Mesenchymal stem cell (in vitro differentiated cells and primary cell): Measurements from ENCODE around the gene SIPA1L3.
A peak's percentile ranks its signal among the peaks of the same experiment; 100 is the strongest.

Source experiments
- DNase-seq: peaks from one replicate; pipeline ENCODE4 v3.0.0-alpha.2; 2013
- H2AFZ ChIP-seq: one replicate; pipeline ENCODE4 v1.6.1; 2013; ENCODE audit warnings: low read depth, mild to moderate bottlenecking, control low read depth, inconsistent platforms, low read length, moderate library complexity
- H2AK5ac ChIP-seq: 2 replicates; pipeline ENCODE4 v1.6.1; 2013; ENCODE audit warnings: low read length, moderate library complexity, mild to moderate bottlenecking, inconsistent platforms; ENCODE audit not compliant: severe bottlenecking
- H2BK120ac ChIP-seq: one replicate; pipeline ENCODE4 v1.6.1; 2013; ENCODE audit warnings: low read depth, mild to moderate bottlenecking, inconsistent platforms, low read length, moderate library complexity
- H2BK12ac ChIP-seq, 2 experiments: one replicate each; pipeline ENCODE4 v1.6.1; 2013; ENCODE audit warnings: inconsistent platforms in 2 of 2, low read length in 2 of 2, mild to moderate bottlenecking in 2 of 2, moderate library complexity in 2 of 2, control low read depth in 1 of 2
- H2BK15ac ChIP-seq: one replicate; pipeline ENCODE4 v1.6.1; 2013; ENCODE audit warnings: mild to moderate bottlenecking, low read depth, inconsistent platforms; ENCODE audit not compliant: poor library complexity, severe bottlenecking
- H2BK5ac ChIP-seq: 2 replicates; pipeline ENCODE4 v1.6.1; 2013; ENCODE audit warnings: low read depth, mild to moderate bottlenecking, low read length, control low read depth, inconsistent platforms; ENCODE audit not compliant: poor library complexity, severe bottlenecking
- H3K14ac ChIP-seq, 2 experiments: one replicate each; pipeline ENCODE4 v1.6.1; 2013; ENCODE audit warnings: inconsistent platforms in 2 of 2, low read length in 2 of 2, control low read depth in 1 of 2, mild to moderate bottlenecking in 1 of 2, moderate library complexity in 1 of 2
- H3K18ac ChIP-seq, 2 experiments: one replicate each; pipeline ENCODE4 v1.6.1; 2013; ENCODE audit warnings: inconsistent platforms in 2 of 2, low read length in 2 of 2, control low read depth in 1 of 2, low read depth in 1 of 2, mild to moderate bottlenecking in 1 of 2
- H3K23ac ChIP-seq, 2 experiments: one replicate each; pipeline ENCODE4 v1.6.1; 2013; ENCODE audit warnings: inconsistent platforms in 2 of 2, low read length in 2 of 2, mild to moderate bottlenecking in 2 of 2, moderate library complexity in 2 of 2, control low read depth in 1 of 2
- H3K27ac ChIP-seq: 2 replicates; pipeline ENCODE4 v1.5.1; 2013; ENCODE audit warnings: mild to moderate bottlenecking, moderate library complexity, low read length, control low read depth, inconsistent platforms; ENCODE audit not compliant: poor library complexity, severe bottlenecking
- H3K27me3 ChIP-seq, 2 experiments: 2 replicates each; pipeline versions ENCODE4 v1.6.1 to v1.7.0; 2013; ENCODE audit warnings: low read length in 2 of 2, mild to moderate bottlenecking in 2 of 2, moderate library complexity in 2 of 2, control low read depth in 1 of 2, inconsistent platforms in 1 of 2; ENCODE audit not compliant: control insufficient read depth in 1 of 2, insufficient read depth in 1 of 2
- H3K36me3 ChIP-seq, 2 experiments: 2 replicates each; pipeline versions ENCODE4 v1.6.1 to v1.7.0; 2013; ENCODE audit warnings: low read length in 2 of 2, control low read depth in 1 of 2, inconsistent platforms in 1 of 2, low read depth in 1 of 2, mild to moderate bottlenecking in 1 of 2; ENCODE audit not compliant: insufficient read depth in 2 of 2, control insufficient read depth in 1 of 2
- H3K4ac ChIP-seq, 2 experiments: one replicate each; pipeline ENCODE4 v1.6.1; 2013; ENCODE audit warnings: inconsistent platforms in 2 of 2, low read length in 2 of 2, mild to moderate bottlenecking in 2 of 2, moderate library complexity in 2 of 2, control low read depth in 1 of 2, low read depth in 1 of 2
- H3K4me1 ChIP-seq: 2 replicates; pipeline ENCODE4 v1.6.1; 2013; ENCODE audit warnings: low read depth, low read length, control low read depth; ENCODE audit not compliant: control insufficient read depth, insufficient read depth
- H3K4me2 ChIP-seq: 2 replicates; pipeline ENCODE4 v1.6.1; 2013; ENCODE audit warnings: low read length, mild to moderate bottlenecking, inconsistent platforms; ENCODE audit not compliant: poor library complexity, severe bottlenecking
- H3K4me3 ChIP-seq, 2 experiments: 2 replicates each; pipeline versions ENCODE4 v1.5.1 to v1.7.0; 2013; ENCODE audit warnings: low read length in 2 of 2, mild to moderate bottlenecking in 2 of 2, control low read depth in 1 of 2, low read depth in 1 of 2; ENCODE audit not compliant: insufficient read depth in 1 of 2
- H3K79me1 ChIP-seq: replicated peaks from 2 replicates; pipeline ENCODE4 v1.6.1; 2013; ENCODE audit warnings: mild to moderate bottlenecking, control low read depth, low read length, inconsistent platforms; ENCODE audit not compliant: poor library complexity, severe bottlenecking
- H3K9ac ChIP-seq: 2 replicates; pipeline ENCODE4 v1.7.0; 2013; ENCODE audit warnings: mild to moderate bottlenecking, low read length, moderate library complexity
- H3K9me3 ChIP-seq: 2 replicates; pipeline ENCODE4 v1.7.0; 2013; ENCODE audit warnings: mild to moderate bottlenecking, low read length; ENCODE audit not compliant: control insufficient read depth
- H4K8ac ChIP-seq: one replicate; pipeline ENCODE4 v1.6.1; 2013; ENCODE audit warnings: inconsistent platforms, mild to moderate bottlenecking, low read length, moderate library complexity
- H4K91ac ChIP-seq: one replicate; pipeline ENCODE4 v1.6.1; 2013; ENCODE audit warnings: mild to moderate bottlenecking, low read length, inconsistent platforms
- WGBS: methylation state at CpG from one replicate; pipeline ENCODE4 v1.1.7; 2013; ENCODE audit warnings: mixed read lengths; 5-methylcytosine and 5-hydroxymethylcytosine counted together

Gene SIPA1L3

DNA sequence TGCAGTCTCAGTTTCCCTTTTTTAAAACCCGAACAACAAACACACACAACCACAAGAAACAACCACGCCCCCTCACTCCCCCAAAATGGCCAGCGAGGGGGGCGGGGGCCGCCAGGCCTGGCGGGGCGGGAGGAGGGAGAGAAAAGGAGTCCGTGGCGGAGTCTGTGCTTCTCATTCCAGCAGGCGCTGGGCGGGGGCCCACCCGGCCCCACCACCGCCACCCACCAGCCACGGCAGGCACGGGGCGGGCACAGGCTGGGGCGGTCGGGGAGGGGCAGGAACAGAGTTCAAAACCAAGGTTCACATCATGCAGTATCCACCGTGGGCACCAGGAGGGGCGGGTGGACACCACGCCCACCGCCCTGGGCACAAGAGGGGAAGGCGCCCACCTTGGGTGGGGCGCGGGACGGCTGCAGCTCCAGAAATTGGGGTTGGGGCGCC is 304.2 kb downstream of the SIPA1L3 start:
- Histone ChIP-seq H4K91ac (no peak overlapping the region), H2BK12ac (no peak overlapping the region), H3K4me3 (peak overlapping the region in 1 of 2 experiments; percentile 33), H3K36me3 (peaks cover 8 to 28% of the 10 kb centered on the region in 2 experiments), H4K8ac (peak overlapping the region; percentile 63), H3K27me3 (peaks cover 7 to 15% of the 10 kb centered on the region in 2 experiments), H3K27ac (no peak overlapping the region), H3K9ac (no peak overlapping the region), H3K23ac (no peak overlapping the region), H2BK120ac (peak overlapping the region; percentile 42), H3K4me2 (peak overlapping the region; percentile 53), H3K9me3 (no peaks in the 10 kb centered on the region), H3K79me1 (no peaks in the 10 kb centered on the region), H3K18ac (no peak overlapping the region), H2AFZ (no peak overlapping the region), H3K4ac (no peak overlapping the region), H3K4me1 (peaks cover 44% of the 10 kb centered on the region), H2AK5ac (no peak overlapping the region), H2BK15ac (no peak overlapping the region), H3K14ac (no peak overlapping the region), H2BK5ac (no peak overlapping the region)
- WGBS: 19% methylated on average over 24 of the region's 27 CpGs
- DNase-seq: no peak

DNA sequence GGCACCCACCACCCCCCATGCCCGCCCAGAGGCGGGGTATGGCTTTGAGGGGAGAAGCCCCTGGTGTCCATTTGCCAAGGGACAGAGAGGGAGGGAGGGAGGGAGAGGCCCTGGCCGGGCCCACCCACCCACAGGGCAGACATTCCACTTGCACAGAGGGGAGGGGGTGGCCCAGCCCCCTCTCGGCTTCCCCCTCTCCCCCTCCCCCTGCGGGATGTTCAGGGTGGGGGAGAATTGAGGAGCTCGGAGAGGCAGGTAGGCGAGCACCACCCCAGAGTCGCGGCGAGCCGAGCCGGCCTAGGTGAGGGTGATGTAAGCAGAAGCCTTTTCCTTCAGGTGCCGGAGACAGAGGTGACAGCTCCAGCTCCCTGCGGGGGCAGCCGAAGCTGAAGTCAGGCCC is 304.8 kb downstream of the SIPA1L3 start:
- no peak for DNase-seq
- peaks cover 7 to 15% of the 10 kb centered on the region in 2 experiments for H3K27me3 ChIP-seq
- no peak overlapping the region for H2BK15ac ChIP-seq
- no peak overlapping the region for H3K4ac ChIP-seq
- no peak overlapping the region for H2BK120ac ChIP-seq
- no peak overlapping the region for H3K14ac ChIP-seq
- no peak overlapping the region for H2BK12ac ChIP-seq
- H3K4me3 ChIP-seq: no peak overlapping the region
- H3K27ac ChIP-seq: no peak overlapping the region
- no peak overlapping the region for H3K9ac ChIP-seq
- H3K23ac ChIP-seq: no peak overlapping the region
- peaks cover 44% of the 10 kb centered on the region for H3K4me1 ChIP-seq
- 68% methylated on average over 8 of the region's 15 CpGs for WGBS
- H2BK5ac ChIP-seq: no peak overlapping the region
- no peaks in the 10 kb centered on the region for H3K9me3 ChIP-seq
- H3K4me2 ChIP-seq: no peak overlapping the region
- H2AK5ac ChIP-seq: no peak overlapping the region
- no peak overlapping the region for H3K18ac ChIP-seq
- H3K79me1 ChIP-seq: no peaks in the 10 kb centered on the region
- H4K91ac ChIP-seq: no peak overlapping the region
- no peak overlapping the region for H2AFZ ChIP-seq
- peaks cover 2 to 23% of the 10 kb centered on the region in 2 experiments for H3K36me3 ChIP-seq
- no peak overlapping the region for H4K8ac ChIP-seq

DNA sequence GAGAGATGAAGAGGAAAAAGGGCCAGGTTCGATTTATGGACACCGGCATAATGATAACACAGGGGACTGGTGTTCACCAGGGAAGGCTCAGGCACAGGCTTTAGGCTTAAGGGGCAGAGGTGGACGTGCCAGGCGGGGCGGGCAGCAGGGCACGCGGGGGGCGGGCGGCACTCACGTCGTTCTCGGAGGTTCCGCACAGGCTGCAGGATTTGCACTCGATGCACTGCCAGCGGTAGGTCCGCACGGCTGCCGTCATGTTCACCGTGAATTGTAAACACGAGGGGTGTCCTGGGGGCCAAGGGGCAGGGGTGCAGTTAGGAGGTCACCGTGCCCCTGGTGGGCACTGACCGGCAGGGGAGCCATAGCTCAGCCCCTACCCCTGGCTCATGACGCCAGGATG is 306.5 kb downstream of the SIPA1L3 start:
- Histone ChIP-seq H3K9me3 (no peaks in the 10 kb centered on the region), H3K4me2 (no peak overlapping the region), H2AFZ (no peak overlapping the region), H4K8ac (no peak overlapping the region), H3K27me3 (peaks cover 7 to 15% of the 10 kb centered on the region in 2 experiments), H4K91ac (no peak overlapping the region), H2BK15ac (no peak overlapping the region), H2BK120ac (no peak overlapping the region), H2AK5ac (no peak overlapping the region), H3K36me3 (peaks cover 0 to 13% of the 10 kb centered on the region in 2 experiments), H3K4ac (no peak overlapping the region), H2BK5ac (no peak overlapping the region), H2BK12ac (no peak overlapping the region), H3K23ac (no peak overlapping the region), H3K9ac (no peak overlapping the region), H3K4me1 (peaks cover 40% of the 10 kb centered on the region), H3K14ac (no peak overlapping the region), H3K27ac (no peak overlapping the region), H3K4me3 (no peak overlapping the region), H3K79me1 (no peaks in the 10 kb centered on the region), H3K18ac (no peak overlapping the region)
- 94% methylated on average over 22 of the region's 23 CpGs for WGBS
- no peak for DNase-seq

DNA sequence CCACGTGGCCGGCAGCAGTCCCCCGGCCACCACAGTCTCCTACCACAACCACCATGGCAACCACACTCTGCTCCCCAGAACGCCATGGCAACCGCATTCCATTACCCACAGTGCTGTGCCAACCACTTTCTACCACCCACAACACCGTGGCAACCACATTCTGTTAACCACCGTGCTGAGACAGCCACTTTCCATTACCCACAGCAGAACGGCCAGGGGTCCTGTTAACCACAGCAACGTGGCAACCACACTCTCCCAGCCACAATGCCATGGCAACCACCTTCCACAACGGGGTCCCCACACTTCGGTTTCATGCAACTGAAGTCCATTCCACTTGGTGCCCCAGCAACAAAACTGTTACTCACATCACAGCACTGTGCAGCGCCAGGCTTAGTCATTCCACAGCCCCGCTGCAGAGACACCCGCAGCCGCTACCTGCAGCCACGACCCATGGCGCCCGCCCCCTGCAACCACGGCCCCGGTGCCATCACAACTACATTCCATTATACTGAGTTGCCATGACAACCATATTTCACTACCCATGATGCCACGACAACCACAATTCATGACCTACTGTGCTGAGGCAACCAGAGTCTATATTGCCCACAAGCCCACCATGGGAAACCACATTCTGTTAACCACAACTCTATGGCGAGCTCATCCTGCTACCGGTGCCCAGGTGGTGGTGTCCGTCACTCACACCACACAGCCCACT is 307.1 kb downstream of the SIPA1L3 start:
- Histone ChIP-seq H3K14ac (no peak overlapping the region), H4K91ac (no peak overlapping the region), H2AK5ac (no peak overlapping the region), H3K4me2 (no peak overlapping the region), H3K27me3 (peaks cover 7 to 15% of the 10 kb centered on the region in 2 experiments), H3K4me1 (peaks cover 39% of the 10 kb centered on the region), H3K9ac (no peak overlapping the region), H3K36me3 (peaks cover 0 to 14% of the 10 kb centered on the region in 2 experiments), H3K4me3 (no peak overlapping the region), H3K4ac (no peak overlapping the region), H3K23ac (no peak overlapping the region), H3K79me1 (no peaks in the 10 kb centered on the region), H2BK120ac (no peak overlapping the region), H2BK15ac (no peak overlapping the region), H2BK5ac (no peak overlapping the region), H2AFZ (no peak overlapping the region), H3K27ac (no peak overlapping the region), H3K18ac (no peak overlapping the region), H2BK12ac (no peak overlapping the region), H3K9me3 (no peaks in the 10 kb centered on the region), H4K8ac (no peak overlapping the region)
- peak; percentile 34 for DNase-seq
- WGBS: 90% methylated on average over 24 of the region's 24 CpGs
